HS-5 (cell line): Measurements from ENCODE around the gene ZFP36.

Source experiments
- DNase-seq: peaks from one replicate; pipeline ENCODE4 v3.0.0-alpha.2; 2012; ENCODE audit warnings: low read depth

ZFP36 gene

DNA sequence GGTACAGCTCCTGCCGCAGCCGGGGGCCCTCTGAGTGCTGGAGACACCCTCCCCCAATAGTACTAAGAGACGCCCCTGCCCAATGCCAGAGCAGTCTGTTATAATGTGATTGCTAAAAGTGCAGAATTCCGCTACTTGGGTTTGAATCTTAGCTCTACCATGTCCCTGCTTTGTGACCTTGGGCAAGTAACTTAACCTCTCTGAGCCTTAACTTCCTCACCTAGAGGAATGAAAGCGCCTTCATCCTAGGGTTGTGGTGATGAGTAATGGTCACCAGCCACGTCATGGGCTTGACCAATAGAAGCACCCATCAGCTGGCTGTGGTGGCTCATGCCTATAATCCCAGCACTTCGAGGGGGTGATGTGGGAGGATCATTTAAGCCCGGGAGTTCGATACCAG is 12.4 kb downstream of the ZFP36 start:
- no peak for DNase-seq

DNA sequence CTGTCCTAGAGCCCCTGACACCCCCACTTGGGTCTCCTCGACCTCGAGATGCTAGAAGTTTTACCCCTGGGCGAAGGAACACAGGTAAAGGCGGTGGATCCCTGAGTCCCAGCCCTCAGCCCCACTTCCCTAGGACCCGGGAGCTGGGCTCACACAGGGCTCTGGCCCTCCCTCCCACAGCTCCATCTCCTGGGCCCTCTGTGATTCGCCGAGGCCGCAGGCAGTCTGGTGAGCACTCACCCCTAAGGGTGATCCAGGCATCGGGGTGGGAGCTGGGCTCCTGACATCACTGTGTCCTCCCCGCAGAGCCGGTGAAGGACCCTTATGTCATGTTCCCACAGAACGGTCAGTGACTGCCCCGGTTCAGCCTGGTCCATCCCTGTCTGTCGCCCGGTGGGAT is 14.1 kb downstream of the ZFP36 start:
- DNase-seq = no peak

DNA sequence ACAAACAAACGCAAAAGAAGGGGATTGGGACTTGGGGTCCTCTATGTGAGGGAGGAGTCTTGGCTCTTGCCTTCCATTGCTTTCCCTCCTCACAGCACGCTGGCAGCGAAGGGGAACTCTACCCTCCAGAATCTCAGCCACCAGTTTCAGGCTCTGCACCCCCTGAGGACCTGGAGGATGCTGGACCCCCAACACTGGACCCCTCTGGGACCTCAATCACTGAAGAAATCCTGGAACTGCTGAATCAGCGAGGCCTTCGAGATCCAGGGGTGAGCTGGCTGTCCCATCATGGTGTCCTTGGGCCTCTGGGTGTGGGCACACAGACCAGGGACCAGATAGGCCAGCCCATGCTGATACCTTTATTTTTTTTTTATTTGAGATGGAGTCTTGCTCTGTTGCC is 15.4 kb downstream of the ZFP36 start:
- DNase-seq = no peak

DNA sequence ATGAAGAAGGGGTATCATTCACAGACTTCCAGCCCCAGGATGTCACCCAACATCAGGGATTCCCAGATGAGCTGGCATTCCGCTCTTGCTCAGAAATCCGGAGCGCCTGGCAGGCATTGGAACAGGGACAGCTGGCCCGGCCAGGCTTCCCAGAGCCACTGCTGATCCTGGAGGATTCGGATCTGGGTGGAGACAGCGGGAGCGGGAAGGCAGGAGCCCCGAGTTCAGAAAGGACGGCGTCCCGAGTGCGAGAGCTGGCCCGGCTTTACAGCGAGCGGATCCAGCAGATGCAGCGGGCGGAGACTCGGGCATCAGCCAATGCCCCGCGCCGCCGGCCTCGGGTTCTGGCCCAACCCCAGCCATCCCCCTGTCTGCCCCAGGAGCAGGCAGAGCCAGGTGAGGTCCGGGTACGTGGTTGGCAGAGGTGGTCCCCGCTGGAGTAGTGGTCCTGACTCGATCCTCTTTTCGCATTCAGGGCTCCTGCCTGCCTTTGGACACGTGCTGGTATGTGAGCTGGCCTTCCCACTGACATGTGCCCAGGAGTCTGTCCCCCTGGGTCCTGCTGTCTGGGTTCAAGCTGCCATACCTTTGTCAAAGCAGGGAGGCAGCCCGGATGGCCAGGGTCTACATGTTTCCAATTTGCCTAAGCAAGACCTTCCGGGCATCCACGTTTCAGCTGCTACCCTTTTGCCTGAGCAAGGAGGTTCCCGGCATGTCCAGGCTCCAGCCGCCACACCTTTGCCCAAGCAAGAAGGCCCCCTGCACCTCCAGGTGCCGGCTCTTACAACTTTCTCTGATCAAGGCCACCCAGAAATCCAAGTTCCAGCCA is 16.8 kb downstream of the ZFP36 start:
- DNase-seq = no peak

DNA sequence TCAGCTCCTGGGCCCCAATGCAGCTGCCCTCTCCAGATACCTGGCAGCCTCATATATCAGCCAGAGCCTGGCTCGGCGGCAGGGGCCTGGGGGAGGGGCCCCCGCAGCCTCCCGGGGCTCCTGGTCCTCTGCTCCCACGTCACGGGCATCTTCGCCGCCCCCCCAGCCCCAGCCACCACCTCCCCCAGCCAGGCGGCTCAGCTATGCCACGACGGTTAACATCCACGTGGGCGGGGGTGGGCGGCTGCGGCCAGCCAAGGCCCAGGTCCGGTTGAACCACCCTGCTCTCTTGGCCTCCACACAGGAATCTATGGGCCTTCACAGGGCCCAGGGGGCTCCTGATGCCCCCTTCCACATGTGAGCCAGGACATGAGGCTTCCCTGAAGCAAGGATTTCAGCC is 18.3 kb downstream of the ZFP36 start:
- no peak for DNase-seq

DNA sequence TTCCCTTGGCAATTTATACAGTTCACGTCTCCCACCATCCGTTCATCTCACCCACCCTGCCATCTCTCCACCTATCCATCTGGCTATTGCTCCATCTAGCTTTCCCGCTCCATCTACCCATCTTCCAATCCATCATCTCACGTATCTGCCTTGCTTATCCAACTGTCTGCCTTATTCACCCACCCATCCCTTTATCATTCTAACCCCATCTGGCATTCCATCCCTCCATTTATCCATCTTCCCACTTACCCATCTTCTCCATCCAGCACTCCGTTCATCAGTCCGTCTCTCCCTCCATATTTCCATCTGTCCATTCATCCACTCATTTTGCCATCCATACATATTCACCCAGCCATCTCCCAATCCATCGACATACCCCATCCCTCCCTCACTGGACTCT is 19.1 kb downstream of the ZFP36 start:
- no peak for DNase-seq

DNA sequence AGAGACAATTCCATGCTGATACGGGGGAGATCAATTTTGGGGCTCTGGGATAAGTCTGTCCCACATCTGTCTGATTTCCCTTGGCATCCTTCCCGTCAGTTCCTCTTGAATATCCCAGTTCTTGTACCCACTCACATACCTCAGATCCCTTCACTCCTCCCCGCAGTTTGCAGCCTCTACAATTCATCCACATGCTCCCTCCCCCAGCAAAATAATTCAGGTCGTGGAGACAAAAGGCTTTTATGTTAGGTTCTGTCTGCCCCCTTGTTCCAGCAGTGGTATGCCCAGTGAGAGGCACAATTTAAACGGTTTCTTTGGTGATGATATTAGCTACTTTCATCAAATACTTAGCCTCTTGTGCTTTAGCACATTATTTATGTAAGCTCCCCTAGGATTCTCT is 19.5 kb downstream of the ZFP36 start:
- DNase-seq = no peak

DNA sequence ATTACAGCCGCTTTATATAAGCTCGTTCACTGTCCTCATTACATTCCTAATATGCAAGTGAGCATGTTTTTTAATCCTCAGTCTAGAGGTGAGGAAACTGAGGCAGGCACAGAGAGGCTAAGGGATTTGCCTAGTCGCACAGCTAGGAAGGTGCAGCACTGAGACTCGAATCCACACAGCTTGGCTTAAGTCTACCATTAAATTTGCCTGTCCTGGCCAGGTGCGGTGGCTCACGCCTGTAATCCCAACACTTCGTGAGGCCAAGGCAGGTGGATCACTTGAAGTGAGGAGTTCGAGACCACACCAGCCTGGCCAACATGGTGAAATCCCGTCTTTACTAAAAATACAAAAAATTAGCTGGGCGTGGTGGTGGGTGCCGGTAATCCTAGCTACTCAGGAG is 21.1 kb downstream of the ZFP36 start:
- DNase-seq = no peak

DNA sequence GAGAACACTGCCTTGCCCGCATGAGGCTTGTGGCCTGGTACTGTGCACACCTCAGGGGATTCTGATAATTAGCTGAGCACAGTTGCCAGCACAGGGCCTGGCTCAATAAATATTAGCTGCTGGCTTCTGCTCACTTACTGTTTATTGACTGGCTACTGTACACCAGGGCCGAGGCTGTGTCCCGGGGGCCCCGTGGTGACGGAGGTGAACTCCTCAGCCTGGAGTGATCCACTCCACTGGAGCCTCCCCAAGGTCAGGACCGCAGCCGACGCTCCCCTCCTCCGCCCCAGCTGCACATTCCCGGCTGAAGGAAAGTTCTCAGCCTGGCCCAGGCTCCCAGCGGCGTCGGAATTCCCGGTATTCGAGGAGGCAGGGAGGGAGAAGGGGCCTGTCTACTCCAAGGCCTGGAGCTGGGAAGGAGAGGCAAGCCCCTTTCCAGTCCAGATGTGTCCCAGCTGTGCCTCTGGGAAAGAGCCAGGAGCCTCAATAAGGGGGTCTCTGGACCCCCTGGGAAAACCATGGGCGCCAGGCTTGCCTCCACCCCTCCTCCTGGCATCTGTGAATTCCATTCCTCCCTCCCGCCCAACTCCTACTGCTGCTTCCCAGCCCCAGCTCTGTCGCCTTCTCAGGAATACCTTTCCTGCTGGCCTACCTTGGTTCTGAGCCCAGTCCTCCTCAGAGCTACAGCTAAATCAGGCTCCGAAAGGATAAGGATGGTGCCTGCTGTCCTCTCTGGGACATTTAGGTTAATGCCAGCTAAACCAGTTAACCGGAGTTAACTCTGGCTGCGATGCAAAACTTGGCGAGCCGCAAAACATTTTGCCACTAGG is 21.9 kb downstream of the ZFP36 start:
- no peak for DNase-seq

DNA sequence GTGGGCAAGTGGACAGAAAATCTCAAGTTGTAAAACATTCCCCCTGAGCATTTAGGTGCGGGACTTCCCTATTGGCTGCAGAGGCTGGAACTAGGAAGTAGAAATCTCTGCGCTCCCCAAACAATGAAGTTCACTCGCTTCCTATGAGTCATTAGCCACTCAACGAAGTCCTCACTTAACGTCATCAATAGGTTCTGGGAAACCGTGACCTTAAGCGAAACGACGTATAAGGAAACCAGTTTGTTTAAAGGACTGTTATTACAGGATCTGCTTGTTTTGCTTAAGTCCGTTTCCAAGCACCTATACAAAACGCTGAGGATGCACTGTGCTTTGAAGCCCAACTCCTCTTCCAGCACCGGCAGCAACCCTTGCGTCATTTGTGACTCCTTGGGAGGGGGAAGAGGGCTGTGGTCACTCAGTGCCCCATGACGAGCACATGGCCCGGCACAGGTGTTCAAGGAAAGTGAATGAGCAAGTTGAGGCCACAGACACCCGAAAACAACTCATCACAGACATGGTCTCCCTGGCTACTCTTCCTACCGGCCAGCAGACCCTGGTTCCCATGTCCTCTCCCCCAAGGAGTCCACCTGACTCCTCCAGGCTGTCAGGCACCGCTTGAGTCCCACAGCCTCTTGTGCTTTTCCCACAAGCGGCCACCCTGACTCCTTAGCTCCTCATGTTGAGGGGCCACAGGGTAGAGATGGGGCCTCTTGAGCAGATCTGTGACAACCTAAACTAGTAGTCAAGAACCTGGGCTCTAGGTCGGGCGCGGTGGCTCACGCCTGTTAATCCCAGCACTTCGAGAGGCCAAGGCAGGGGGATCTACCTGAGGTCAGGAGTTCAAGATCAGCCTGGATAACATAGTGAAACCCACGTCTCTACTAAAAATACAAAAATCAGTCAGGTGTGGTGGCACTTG is 24.3 kb downstream of the ZFP36 start:
- no peak for DNase-seq

DNA sequence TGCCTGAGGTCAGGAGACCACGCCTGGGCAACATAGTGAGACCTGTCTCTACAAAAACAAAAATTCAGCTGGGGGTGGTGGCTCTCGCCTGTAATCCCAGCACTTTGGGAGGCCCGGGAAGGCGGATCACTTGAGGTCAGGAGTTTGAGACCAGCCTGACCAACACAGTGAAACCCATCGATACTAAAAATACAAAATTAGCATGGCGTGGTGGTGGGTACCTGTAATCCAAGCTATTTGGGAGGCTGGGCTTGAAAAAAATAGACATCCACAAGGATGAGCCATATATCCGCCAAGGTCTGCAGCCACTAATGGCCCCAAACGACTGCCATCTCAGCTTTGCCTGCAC is 26.0 kb downstream of the ZFP36 start:
- DNase-seq = no peak

DNA sequence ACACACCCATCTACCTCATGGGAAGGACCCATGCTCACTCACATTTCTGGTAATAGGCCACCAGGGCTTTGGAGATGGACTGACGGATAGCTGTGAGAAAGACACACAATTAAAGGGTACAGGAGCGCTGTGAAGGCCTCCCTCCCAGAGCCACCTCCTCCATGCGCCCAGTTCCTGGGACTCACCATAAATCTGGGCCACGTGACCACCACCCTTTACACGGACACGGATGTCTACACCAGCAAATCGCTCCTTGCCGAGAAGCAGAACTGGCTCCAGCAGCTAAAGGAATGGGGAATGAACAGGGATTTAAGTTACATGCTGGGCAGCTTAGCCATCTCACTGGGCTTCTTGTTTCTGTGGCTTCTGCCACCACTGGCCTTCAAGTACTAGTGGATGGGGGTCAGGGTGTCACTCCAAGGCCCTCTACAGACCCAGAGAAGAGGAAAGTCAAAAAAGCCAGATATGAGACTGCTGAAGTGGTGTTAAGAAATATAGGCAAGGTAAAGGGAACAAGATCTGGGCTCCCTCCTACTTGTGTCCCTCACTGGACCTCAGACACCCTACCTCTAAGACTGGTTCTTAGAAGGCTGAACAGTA is 26.9 kb downstream of the ZFP36 start:
- no peak for DNase-seq

DNA sequence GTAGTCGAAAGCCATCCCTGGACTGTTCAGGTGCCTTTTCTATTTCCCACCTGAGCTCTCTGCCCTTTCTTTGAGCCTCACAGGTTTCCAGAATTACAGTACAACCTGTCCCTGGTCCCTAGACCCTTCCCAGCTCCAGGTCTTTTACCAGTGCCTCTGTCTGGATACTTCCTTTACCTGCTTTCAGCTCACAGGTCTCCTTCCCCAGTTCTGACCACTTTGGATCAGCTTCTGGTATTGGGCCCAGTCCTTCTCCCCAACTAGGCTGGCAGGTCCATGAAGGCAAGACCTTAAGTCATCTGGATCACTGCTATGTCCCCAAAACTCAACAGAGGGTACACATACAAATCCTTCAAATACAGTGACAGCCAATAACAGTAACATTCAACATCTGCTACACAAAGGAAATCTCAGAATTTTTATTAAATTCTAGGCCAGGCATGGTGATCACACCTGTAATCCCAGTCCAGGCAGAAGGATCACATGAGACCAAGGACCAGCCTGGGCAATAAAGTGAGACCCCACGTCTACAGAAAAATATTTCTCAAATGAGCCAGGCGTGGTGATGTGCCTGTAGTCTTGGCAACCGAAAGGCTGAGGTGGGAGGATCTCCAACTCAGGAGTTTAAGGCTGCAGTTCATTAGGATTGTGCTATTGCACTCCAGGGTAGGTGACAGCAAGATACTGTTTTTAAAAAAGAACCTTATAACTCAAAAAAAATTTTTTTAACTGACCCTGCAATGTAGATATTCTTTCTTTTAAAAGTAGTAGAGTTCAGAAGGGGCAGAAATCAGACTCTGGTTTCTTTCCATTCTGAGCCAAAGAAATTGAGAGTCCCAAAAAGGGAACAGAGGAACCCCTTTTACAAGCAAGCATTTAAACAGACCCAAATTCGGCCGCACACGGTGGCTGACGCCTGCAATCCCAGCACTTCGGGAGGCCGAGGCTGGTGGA is 27.8 kb downstream of the ZFP36 start:
- DNase-seq = no peak

DNA sequence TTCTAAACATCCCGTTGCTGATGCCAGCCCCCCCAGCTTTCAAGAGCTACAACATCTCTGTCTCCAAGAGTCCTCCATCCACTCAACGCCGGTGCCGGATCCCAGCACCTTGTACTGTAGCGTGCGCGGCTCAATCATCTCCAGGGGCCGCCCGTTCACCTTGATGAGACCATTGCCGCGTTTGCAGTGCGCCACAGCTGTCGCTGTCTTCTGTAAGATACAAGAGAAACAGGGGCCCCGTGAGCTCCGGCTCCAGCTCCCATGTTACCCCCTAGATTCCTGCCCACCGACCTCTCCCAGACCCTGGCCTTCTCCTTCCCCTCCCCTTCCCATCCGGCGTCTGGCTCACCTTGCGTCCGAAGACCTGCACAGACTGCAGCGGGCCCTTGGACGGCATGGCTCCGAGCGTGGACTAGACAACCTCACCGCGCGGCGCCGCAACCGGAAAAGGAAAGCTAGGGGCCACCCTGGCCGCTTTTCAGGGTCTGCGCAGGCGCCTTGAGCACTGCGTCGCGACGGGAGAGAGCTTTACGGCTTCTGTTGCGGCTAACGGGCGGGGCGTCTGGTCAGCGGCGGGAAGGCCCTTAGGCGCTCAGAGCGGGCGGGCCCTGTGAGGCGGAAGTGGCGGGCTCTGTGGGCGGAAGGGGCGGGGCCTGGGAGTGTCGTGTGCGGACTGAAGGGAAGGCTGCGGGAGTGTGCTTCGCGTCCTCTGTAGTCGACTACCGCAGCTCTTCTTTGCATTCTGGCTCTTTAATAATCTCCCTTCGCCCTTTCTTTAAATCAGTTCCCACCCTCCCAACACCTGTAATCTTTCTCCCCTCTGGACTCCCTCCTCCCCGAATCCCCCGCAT is 29.1 kb downstream of the ZFP36 start, which contains the start of gene RPS16:
TSS of gene RPS16 (minus strand) at position 451 of the 851 bp plus-strand sequence. CDS start at position 397, 54 bp downstream.
- peak; percentile 81 for DNase-seq

DNA sequence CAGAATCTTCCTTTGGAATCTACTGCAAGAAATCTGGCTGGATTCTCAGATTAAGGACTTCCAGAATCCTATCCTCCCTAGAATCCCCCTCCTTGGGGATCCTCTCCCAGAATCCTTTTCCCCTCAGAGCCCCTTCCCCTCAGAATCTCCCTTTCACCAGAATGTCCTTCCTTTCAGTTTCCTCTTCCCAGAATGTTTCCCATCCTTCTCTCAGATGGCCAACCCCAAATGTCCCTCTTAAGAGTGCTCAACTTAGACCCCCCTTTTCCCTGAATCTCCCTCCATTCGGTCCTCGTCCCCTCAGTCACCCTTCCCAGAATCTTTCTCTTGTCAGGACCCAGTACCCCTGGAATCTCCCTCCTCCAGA is 29.7 kb downstream of the ZFP36 start:
- no peak for DNase-seq

DNA sequence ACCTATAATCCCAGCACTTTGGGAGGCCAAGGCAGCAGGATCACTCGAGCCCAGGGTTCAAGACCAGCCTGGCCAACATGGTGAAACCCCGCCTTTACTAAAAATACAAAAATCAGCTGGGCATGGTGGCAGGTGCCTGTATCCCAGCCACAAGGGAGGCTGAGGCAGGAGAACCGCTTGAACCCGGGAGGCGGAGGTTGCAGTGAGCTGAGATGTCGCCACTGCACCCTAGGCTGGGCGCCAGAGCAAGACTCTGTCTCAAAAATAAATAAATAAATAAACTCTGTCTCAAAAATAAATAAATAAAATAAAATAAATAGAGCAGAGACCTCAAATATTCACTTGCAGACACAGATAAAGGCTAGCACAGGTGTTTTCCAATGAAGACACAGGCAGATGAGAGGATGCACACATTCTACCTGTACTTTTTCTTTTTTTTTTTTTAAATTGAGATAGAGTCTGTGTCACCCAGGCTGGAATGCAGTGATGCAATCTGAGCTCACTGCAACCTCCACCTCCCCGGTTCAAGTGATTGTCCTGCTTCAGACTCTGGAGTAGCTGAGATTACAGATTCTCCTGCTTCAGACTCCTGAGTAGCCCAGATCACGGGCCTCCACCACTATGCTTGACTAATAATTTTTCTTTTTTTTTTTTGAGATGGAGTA is 31.8 kb downstream of the ZFP36 start:
- DNase-seq = no peak

DNA sequence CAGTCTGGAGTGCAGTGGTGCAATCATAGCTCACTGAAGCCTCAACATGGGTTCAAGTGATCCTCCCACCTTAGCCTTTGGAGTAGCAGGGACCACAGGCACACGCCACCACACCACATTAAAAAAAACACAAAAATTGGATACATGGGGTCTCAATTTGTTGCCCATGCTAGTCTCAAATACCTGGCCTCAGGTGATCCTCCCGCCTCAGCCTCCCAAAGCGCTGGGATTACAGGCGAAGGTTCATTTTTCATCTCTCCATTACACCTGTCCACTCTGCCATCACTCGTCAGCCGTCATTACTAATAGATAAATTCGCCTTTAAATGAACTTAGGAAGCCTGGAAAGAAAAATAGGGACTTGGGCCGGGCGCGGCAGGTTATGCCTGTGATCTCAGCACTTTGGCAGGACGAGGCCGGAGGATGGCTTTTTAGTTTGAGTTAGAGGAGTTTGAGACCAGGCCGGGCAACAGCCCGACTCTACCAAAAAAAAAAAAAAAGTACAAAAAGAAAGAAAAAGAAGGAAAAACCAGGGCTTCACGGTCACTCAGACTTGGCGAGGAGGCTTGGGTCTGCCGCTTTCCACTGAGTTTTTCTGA is 38.0 kb downstream of the ZFP36 start:
- no peak for DNase-seq

DNA sequence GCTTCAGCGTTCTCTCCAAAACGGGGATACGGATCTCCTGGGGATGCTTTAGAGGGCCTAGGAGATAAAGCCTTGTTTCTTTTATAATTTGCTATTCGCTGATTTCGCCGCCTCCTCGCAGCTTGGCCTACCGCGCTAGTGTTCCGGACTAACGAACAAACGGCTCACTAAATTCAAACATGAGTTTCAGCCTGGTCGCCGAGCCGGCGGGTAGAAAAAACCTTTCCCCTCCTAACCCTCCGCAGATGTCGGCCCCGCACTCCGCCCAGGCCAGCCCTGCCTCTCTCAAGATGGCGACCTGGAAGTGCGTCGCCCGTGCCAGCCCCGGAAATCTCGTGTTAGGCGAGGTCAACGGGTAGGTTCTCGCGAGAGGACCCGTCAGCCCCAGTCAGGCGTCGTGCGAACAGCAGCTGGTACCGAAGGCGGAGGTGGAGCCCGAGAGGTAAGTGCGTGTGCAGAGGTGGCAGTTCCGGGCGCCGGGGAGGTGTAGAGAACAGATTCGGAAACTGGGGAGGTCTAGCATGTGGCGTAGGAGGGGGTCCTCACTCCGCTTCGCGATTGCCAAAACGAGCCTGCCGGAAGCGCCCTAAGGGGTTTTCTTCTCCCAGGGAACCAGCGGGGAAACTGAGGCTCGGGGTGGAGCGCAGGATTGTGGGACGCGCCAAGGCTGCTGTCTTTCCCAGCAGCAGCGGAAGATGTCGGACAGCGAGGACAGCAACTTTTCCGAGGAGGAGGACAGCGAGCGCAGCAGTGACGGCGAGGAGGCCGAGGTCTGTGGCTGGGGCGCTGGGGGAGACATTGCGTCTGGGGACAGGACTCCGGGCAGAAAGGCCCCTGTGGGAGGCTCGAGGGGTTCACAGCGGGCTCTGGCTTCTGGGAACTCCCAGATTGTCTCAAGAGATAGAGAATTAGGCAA is 38.8 kb downstream of the ZFP36 start, which contains the start of gene SUPT5H:
TSS of gene SUPT5H (plus strand) at position 387 of the 916 bp plus-strand sequence. CDS start at position 696, 309 bp downstream.
- DNase-seq = peak; percentile 88
